ENCODE measurements around the gene ID2.

GRCh38 chr2:8652774-8653426 lies 29.0 kb upstream of the ID2 start:
- TF ChIP-seq, protein P1, sequence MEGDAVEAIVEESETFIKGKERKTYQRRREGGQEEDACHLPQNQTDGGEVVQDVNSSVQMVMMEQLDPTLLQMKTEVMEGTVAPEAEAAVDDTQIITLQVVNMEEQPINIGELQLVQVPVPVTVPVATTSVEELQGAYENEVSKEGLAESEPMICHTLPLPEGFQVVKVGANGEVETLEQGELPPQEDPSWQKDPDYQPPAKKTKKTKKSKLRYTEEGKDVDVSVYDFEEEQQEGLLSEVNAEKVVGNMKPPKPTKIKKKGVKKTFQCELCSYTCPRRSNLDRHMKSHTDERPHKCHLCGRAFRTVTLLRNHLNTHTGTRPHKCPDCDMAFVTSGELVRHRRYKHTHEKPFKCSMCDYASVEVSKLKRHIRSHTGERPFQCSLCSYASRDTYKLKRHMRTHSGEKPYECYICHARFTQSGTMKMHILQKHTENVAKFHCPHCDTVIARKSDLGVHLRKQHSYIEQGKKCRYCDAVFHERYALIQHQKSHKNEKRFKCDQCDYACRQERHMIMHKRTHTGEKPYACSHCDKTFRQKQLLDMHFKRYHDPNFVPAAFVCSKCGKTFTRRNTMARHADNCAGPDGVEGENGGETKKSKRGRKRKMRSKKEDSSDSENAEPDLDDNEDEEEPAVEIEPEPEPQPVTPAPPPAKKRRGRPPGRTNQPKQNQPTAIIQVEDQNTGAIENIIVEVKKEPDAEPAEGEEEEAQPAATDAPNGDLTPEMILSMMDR (IDR thresholded peaks at IDR 0.05): no peak
- TF ChIP-seq POLR2A (IDR thresholded peaks at IDR 0.05): no peak
